IPS DF 6.9 (cell line): ENCODE data around the gene HYLS1.

Experiments
- DNase-seq: peaks from one replicate; pipeline ENCODE4 v3.0.0-alpha.2; 2013; ENCODE audit warnings: low read depth, low spot score
- H3K27ac ChIP-seq: one replicate; pipeline ENCODE4 v1.5.1; 2013; ENCODE audit warnings: low read length, control low read depth
- H3K27me3 ChIP-seq: 2 replicates; pipeline ENCODE4 v1.6.1; 2013; ENCODE audit warnings: mild to moderate bottlenecking, low read length; ENCODE audit not compliant: control insufficient read depth, insufficient read depth
- H3K36me3 ChIP-seq: 2 replicates; pipeline ENCODE4 v1.6.1; 2013; ENCODE audit warnings: low read length; ENCODE audit not compliant: control insufficient read depth, insufficient read depth
- H3K4me1 ChIP-seq: 2 replicates; pipeline ENCODE4 v1.6.1; 2013; ENCODE audit warnings: low read length; ENCODE audit not compliant: control insufficient read depth, insufficient read depth
- H3K4me3 ChIP-seq: 2 replicates; pipeline ENCODE4 v1.5.1; 2013; ENCODE audit warnings: mild to moderate bottlenecking, low read length
- H3K9me3 ChIP-seq: 2 replicates; pipeline ENCODE4 v1.6.1; 2013; ENCODE audit warnings: low read length, inconsistent platforms; ENCODE audit not compliant: control insufficient read depth, insufficient read depth
- whole genome bisulfite sequencing: extraction: QIAGEN DNeasy Blood & Tissue Kit; methylation state at CpG from one replicate; pipeline ENCODE4 v1.1.7; 2013; ENCODE audit warnings: mixed read lengths, missing lambda C conversion rate; ENCODE audit not compliant: insufficient read length, insufficient coverage; 5-methylcytosine and 5-hydroxymethylcytosine counted together

Gene HYLS1

GRCh38 chr11:125874556-125875124 lies 12.8 kb upstream of the HYLS1 start:
- peak; percentile 61 for DNase-seq
- H3K4me3 ChIP-seq: no peak overlapping the region
- no peak overlapping the region for H3K27ac ChIP-seq
- H3K36me3 ChIP-seq: no peaks in the 10 kb centered on the region
- H3K4me1 ChIP-seq: no peaks in the 10 kb centered on the region
- H3K9me3 ChIP-seq: no peaks in the 10 kb centered on the region
- no peaks in the 10 kb centered on the region for H3K27me3 ChIP-seq
- no CpG with 5 or more reads among the region's 8 CpGs for WGBS

- no peaks in the 10 kb centered on the region for H3K9me3 ChIP-seq
- no peaks in the 10 kb centered on the region for H3K27me3 ChIP-seq
- no peak for DNase-seq
- H3K27ac ChIP-seq: no peak overlapping the region
- H3K36me3 ChIP-seq: no peaks in the 10 kb centered on the region
- no CpG with 5 or more reads among the region's 1 CpG for WGBS
- no peak overlapping the region for H3K4me3 ChIP-seq
- H3K4me1 ChIP-seq: no peaks in the 10 kb centered on the region
Observed at GRCh38 chr11:125881291-125881690, 6.2 kb upstream of the HYLS1 start.

- Histone ChIP-seq H3K4me3 (no peak overlapping the region), H3K4me1 (no peaks in the 10 kb centered on the region), H3K27ac (no peak overlapping the region), H3K36me3 (no peaks in the 10 kb centered on the region), H3K27me3 (no peaks in the 10 kb centered on the region), H3K9me3 (no peaks in the 10 kb centered on the region)
- DNase-seq: no peak
- WGBS: no CpG with 5 or more reads among the region's 8 CpGs
Observed at GRCh38 chr11:125883375-125883774, 4.1 kb upstream of the HYLS1 start.

- Histone ChIP-seq H3K27me3 (no peaks in the 10 kb centered on the region), H3K4me3 (no peak overlapping the region), H3K4me1 (no peaks in the 10 kb centered on the region), H3K36me3 (no peaks in the 10 kb centered on the region), H3K9me3 (no peaks in the 10 kb centered on the region), H3K27ac (no peak overlapping the region)
- WGBS: no CpG with 5 or more reads among the region's 24 CpGs
- no peak for DNase-seq
Observed at GRCh38 chr11:125886997-125887372, 483 bp upstream of the HYLS1 start.

- no peak for DNase-seq
Observed at GRCh38 chr11:125890447-125891100, 3.1 kb downstream of the HYLS1 start.

GRCh38 chr11:125892071-125892470 lies 4.6 kb downstream of the HYLS1 start:
- Histone ChIP-seq H3K4me1 (no peaks in the 10 kb centered on the region), H3K27ac (no peak overlapping the region), H3K9me3 (no peaks in the 10 kb centered on the region), H3K36me3 (peaks cover 3% of the 10 kb centered on the region; the same call in 1 of the 2 replicates), H3K27me3 (no peaks in the 10 kb centered on the region), H3K4me3 (no peak overlapping the region)
- no peak for DNase-seq

More at GRCh38 chr11:125890447-125891100, 3.1 kb downstream of the HYLS1 start:
- peaks cover 3% of the 10 kb centered on the region; the same call in 1 of the 2 replicates for H3K36me3 ChIP-seq
- H3K27ac ChIP-seq: no peak overlapping the region
- H3K4me1 ChIP-seq: no peaks in the 10 kb centered on the region
- WGBS: no CpG with 5 or more reads among the region's 3 CpGs
- H3K27me3 ChIP-seq: no peaks in the 10 kb centered on the region
- no peaks in the 10 kb centered on the region for H3K9me3 ChIP-seq
- no peak overlapping the region for H3K4me3 ChIP-seq

- H3K4me1 ChIP-seq: no peaks in the 10 kb centered on the region
- no peak for DNase-seq
- H3K36me3 ChIP-seq: peaks cover 3% of the 10 kb centered on the region; the same call in 1 of the 2 replicates
- no peaks in the 10 kb centered on the region for H3K9me3 ChIP-seq
- H3K27me3 ChIP-seq: no peaks in the 10 kb centered on the region
- H3K27ac ChIP-seq: no peak overlapping the region
- H3K4me3 ChIP-seq: no peak overlapping the region
Observed at GRCh38 chr11:125892994-125893393, 5.5 kb downstream of the HYLS1 start.

GRCh38 chr11:125901872-125902271 lies 14.4 kb downstream of the HYLS1 start:
- no CpG with 5 or more reads among the region's 6 CpGs for WGBS
- H3K36me3 ChIP-seq: no peaks in the 10 kb centered on the region; the same call in 1 of the 2 replicates
- no peak for DNase-seq
- H3K4me3 ChIP-seq: no peak overlapping the region
- H3K27me3 ChIP-seq: peaks cover 8% of the 10 kb centered on the region; the same call in 1 of the 2 replicates
- no peaks in the 10 kb centered on the region for H3K9me3 ChIP-seq
- no peaks in the 10 kb centered on the region for H3K4me1 ChIP-seq
- no peak overlapping the region for H3K27ac ChIP-seq

GRCh38 chr11:125902277-125902926 lies 14.9 kb downstream of the HYLS1 start:
- no peak overlapping the region for H3K27ac ChIP-seq
- no peaks in the 10 kb centered on the region for H3K9me3 ChIP-seq
- H3K27me3 ChIP-seq: peaks cover 8% of the 10 kb centered on the region; the same call in 1 of the 2 replicates
- no CpG with 5 or more reads among the region's 20 CpGs for WGBS
- DNase-seq: no peak
- no peaks in the 10 kb centered on the region; the same call in 1 of the 2 replicates for H3K36me3 ChIP-seq
- H3K4me3 ChIP-seq: peak overlapping the region; percentile 78; the same call in 1 of the 2 replicates
- H3K4me1 ChIP-seq: no peaks in the 10 kb centered on the region

- DNase-seq: no peak
- H3K4me1 ChIP-seq: no peaks in the 10 kb centered on the region
- no peaks in the 10 kb centered on the region for H3K9me3 ChIP-seq
- peaks cover 8% of the 10 kb centered on the region; the same call in 1 of the 2 replicates for H3K27me3 ChIP-seq
- peak within 1 kb of the TSS; percentile 78; the same call in 1 of the 2 replicates for H3K4me3 ChIP-seq
- no CpG with 5 or more reads among the region's 31 CpGs for WGBS
- H3K27ac ChIP-seq: no peak within 1 kb of the TSS
- H3K36me3 ChIP-seq: no peaks in the 10 kb centered on the region; the same call in 1 of the 2 replicates
Observed at GRCh38 chr11:125902927-125903710, 15.7 kb downstream of the HYLS1 start, which contains the start of gene PUS3. PUS3 (minus strand) TSS chr11:125903206; CDS start chr11:125896284, 6,922 bp downstream.
